PFSK-1 (cell line): ENCODE data around the gene BTBD9.

Experiments
- POLR2AphosphoS5 ChIP-seq: IDR thresholded peaks from 2 replicates; pipeline ENCODE4 v1.6.1; 2012; ENCODE audit warnings: low read depth, mild to moderate bottlenecking, control low read depth, low read length, moderate library complexity
- TAF1 ChIP-seq: IDR thresholded peaks from 2 replicates; pipeline ENCODE4 v1.6.1; 2012; ENCODE audit warnings: low read length, control low read depth, borderline replicate concordance; ENCODE audit not compliant: insufficient read depth

- TF ChIP-seq POLR2AphosphoS5 (no peak), TAF1 (no peak)
These were observed 130.8 kb downstream of the BTBD9 start for GRCh38 chr6:38508894-38509293.
